ENCODE measurements around the gene USP25.

DNA sequence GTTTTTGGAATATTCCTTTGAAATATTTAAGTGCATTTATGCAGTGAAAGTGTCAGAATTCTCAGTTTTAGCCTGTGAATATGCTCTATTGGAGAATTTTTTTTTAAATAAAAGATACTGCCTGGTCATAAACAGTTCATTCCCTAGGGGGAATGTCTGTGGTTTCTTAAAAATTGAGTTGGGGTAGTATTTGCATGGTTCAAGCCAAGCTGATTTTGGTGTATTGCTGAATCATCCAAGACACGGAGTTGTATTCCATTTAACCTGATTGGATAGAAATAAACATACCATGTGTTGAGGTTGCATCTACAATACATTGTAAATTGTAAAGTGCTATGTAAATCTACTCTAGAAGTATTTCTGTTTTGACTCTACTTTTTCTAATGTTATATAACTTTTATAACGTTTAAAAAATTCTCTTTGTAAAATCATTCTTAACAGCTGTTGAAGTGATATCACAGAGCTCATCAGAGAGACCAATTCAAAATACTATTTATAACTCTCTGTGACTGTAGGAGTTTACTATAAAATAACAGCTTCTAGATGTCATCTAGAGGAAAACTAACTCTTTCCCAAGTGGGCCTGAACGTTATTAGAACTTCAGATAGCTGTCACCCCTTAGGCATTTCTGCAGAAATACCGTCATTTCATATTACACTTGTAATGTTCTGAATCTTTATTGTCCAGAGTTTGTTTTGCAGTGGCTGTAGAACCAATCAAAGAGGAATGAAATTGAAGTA lies 199.1 kb downstream of the USP25 start:
- TF ChIP-seq, protein P1, sequence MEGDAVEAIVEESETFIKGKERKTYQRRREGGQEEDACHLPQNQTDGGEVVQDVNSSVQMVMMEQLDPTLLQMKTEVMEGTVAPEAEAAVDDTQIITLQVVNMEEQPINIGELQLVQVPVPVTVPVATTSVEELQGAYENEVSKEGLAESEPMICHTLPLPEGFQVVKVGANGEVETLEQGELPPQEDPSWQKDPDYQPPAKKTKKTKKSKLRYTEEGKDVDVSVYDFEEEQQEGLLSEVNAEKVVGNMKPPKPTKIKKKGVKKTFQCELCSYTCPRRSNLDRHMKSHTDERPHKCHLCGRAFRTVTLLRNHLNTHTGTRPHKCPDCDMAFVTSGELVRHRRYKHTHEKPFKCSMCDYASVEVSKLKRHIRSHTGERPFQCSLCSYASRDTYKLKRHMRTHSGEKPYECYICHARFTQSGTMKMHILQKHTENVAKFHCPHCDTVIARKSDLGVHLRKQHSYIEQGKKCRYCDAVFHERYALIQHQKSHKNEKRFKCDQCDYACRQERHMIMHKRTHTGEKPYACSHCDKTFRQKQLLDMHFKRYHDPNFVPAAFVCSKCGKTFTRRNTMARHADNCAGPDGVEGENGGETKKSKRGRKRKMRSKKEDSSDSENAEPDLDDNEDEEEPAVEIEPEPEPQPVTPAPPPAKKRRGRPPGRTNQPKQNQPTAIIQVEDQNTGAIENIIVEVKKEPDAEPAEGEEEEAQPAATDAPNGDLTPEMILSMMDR (IDR thresholded peaks at IDR 0.05): no peak
- TF ChIP-seq POLR2A (IDR thresholded peaks at IDR 0.05): no peak

Measured in testis (tissue), 2 donors.